Measurements from ENCODE around the gene CXorf51B.
"Not testable (repeated sequence)": the region's sequence is repeated elsewhere in the genome, so short reads cannot be mapped to it uniquely, and the experiment has no call there.

CXorf51B gene
- 0 reads per million in 3 experiments for total RNA-seq

GRCh38 chrX:146809471-146809870, at the start of gene CXorf51B:
Gene CXorf51B, plus strand, starts transcription at chrX:146809771. Its CDS starts 21 bp downstream, at chrX:146809792.
- DNase-seq, result not testable (repeated sequence)

GRCh38 chrX:146814644-146815043, 5.1 kb downstream of the CXorf51B start, which contains the start of gene CXorf51A:
Gene CXorf51A, minus strand, starts transcription at chrX:146814744. Its CDS starts 21 bp downstream, at chrX:146814723.
- not testable (repeated sequence) for DNase-seq

- DNase-seq, result no peak
These were observed 22.4 kb downstream of the CXorf51B start for GRCh38 chrX:146831994-146832393.

- no peak for DNase-seq
These were observed 44.7 kb downstream of the CXorf51B start for GRCh38 chrX:146854281-146854680.

Measured in central memory CD4-positive, alpha-beta T cell (primary cell).